Astrocyte (in vitro differentiated cells and primary cell): ENCODE results near the gene NME3. TPM values are rescaled to one million over a fixed set of nuclear protein-coding genes. Genes with fewer than 3 reads are reported as not detected.

Experiments used
- DNase-seq: peaks from one replicate; pipeline ENCODE4 v3.0.0-alpha.2; 2010; ENCODE audit warnings: low read depth
- FAIRE-seq: peaks from 2 replicates; lab custom pipeline; 2011; peaks lifted over from hg19 to GRCh38; lab: Jason Lieb, UNC
- H2AFZ ChIP-seq: 2 replicates; pipeline ENCODE4 v1.6.0; 2012; ENCODE audit warnings: low read depth, low read length, inconsistent platforms
- H3K27ac ChIP-seq: 2 replicates; pipeline ENCODE4 v1.5.1; 2011; ENCODE audit warnings: low read depth, low read length, inconsistent platforms
- H3K27me3 ChIP-seq: 2 replicates; pipeline ENCODE4 v1.6.0; 2011; ENCODE audit warnings: low read length, inconsistent platforms; ENCODE audit not compliant: insufficient read depth
- H3K36me3 ChIP-seq: 2 replicates; pipeline ENCODE4 v1.5.1; 2011; ENCODE audit warnings: low read length, inconsistent platforms; ENCODE audit not compliant: insufficient read depth
- H3K4me1 ChIP-seq: 2 replicates; pipeline ENCODE4 v1.5.1; 2011; ENCODE audit warnings: low read length, inconsistent platforms; ENCODE audit not compliant: insufficient read depth
- H3K4me2 ChIP-seq: 2 replicates; pipeline ENCODE4 v1.6.0; 2012; ENCODE audit warnings: low read length, inconsistent platforms
- H3K4me3 ChIP-seq: 2 replicates; pipeline ENCODE4 v1.5.1; 2011; ENCODE audit warnings: low read depth, mild to moderate bottlenecking, low read length, inconsistent platforms; ENCODE audit not compliant: insufficient read depth
- H3K79me2 ChIP-seq: 2 replicates; pipeline ENCODE4 v1.6.0; 2012; ENCODE audit warnings: mild to moderate bottlenecking, low read length, inconsistent platforms; ENCODE audit not compliant: insufficient read depth
- H3K9ac ChIP-seq: 2 replicates; pipeline ENCODE4 v1.6.0; 2012; ENCODE audit warnings: mild to moderate bottlenecking, low read length, inconsistent platforms
- H3K9me3 ChIP-seq: 2 replicates; pipeline ENCODE4 v1.5.1; 2012; ENCODE audit warnings: low read depth, mild to moderate bottlenecking, low read length, inconsistent platforms; ENCODE audit not compliant: insufficient read depth
- H4K20me1 ChIP-seq: 2 replicates; pipeline ENCODE4 v1.6.0; 2012; ENCODE audit warnings: low read length, inconsistent platforms; ENCODE audit not compliant: insufficient read depth
- H3K27ac Mint-ChIP-seq: one replicate; pipeline ENCODE4 v1.8.0; 2021; ENCODE audit warnings: mild to moderate bottlenecking, mixed read lengths; ENCODE audit not compliant: unreplicated experiment
- H3K27me3 Mint-ChIP-seq: one replicate; pipeline ENCODE4 v1.8.0; 2021; ENCODE audit warnings: low read depth, mixed read lengths; ENCODE audit not compliant: unreplicated experiment
- H3K36me3 Mint-ChIP-seq: one replicate; pipeline ENCODE4 v1.8.0; 2021; ENCODE audit warnings: low read depth, mixed read lengths; ENCODE audit not compliant: unreplicated experiment
- H3K4me1 Mint-ChIP-seq: one replicate; pipeline ENCODE4 v1.8.0; 2021; ENCODE audit warnings: low read depth, mixed read lengths; ENCODE audit not compliant: unreplicated experiment
- H3K4me3 Mint-ChIP-seq: one replicate; pipeline ENCODE4 v1.8.0; 2021; ENCODE audit warnings: mild to moderate bottlenecking, moderate library complexity, mixed read lengths; ENCODE audit not compliant: unreplicated experiment
- H3K9me3 Mint-ChIP-seq: one replicate; pipeline ENCODE4 v1.8.0; 2021; ENCODE audit warnings: mild to moderate bottlenecking, mixed read lengths; ENCODE audit not compliant: unreplicated experiment
- EZH2 ChIP-seq: IDR thresholded peaks from 2 replicates; pipeline ENCODE4 v1.6.1; 2012; ENCODE audit warnings: mild to moderate bottlenecking, low read length, inconsistent platforms; ENCODE audit not compliant: insufficient read depth
- total RNA-seq: library from RNA; stranded (reverse); gene quantifications from 2 replicates; pipeline ENCODE4 v1.2.1, GENCODE V29; 2021
- TF ChIP-seq, protein P1 (sequence below): IDR thresholded peaks from 2 replicates; pipeline ENCODE4 v1.5.1; 2011; ENCODE audit warnings: low read depth, mild to moderate bottlenecking, inconsistent platforms, low read length, moderate library complexity; ENCODE audit not compliant: insufficient read depth

NME3 gene
- total RNA-seq, 1 donor from 2014 or later: 36.3 TPM

DNA sequence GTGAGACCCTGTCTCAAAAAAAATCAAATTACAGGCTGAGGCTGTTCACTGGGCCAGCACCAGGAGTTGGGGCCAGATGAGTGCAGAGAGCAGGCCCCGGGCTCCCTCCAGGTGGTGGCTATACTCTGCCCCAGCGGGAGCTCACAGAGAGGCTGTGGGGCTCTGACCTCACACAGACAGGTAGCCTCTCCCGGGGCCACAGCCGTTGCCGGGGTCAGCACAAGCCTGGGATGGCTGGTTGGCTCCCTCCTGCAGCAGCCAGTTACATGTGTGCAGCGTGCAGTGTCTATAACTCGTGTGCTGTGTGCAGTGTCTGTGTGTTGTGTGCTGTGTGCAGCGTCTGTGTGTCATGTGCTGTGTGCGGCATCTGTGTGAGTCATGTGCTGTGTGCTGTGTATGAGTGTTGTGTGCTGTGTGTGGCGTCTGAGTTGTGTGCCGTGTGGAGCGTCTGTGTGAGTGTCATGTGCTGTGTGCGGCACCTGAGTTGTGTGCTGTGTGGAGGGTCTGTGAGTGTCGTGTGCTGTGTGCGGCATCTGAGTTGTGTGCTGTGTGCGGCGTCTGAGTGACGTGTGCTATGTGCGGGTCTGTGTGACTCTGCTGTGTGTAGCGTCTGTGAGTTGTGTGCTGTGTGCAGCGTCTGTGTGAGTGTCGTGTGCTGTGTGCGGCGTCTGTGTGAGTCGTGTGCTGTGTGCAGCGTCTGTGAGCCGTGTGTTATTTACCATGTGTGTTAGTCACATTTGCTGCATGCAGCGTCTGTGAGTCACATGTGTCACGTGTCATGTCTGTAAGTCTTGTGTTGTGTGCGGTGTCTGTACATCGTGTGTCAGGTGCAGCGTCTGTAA, 44.5 kb downstream of the NME3 start:
- Histone ChIP-seq H3K27me3 (no peaks in the 10 kb centered on the region), H4K20me1 (peaks cover 57% of the 10 kb centered on the region), H3K79me2 (peaks cover 44% of the 10 kb centered on the region), H3K9ac (no peak overlapping the region), H3K4me3 (no peak overlapping the region), H3K9me3 (no peaks in the 10 kb centered on the region), H3K4me2 (no peak overlapping the region), H3K4me1 (peaks cover 3% of the 10 kb centered on the region), H3K27ac (no peak overlapping the region), H2AFZ (no peak overlapping the region), H3K36me3 (peaks cover 7% of the 10 kb centered on the region)
- Mint-ChIP-seq H3K36me3 (peaks cover 4% of the 10 kb centered on the region), H3K27me3 (no peaks in the 10 kb centered on the region), H3K4me1 (peaks cover 10% of the 10 kb centered on the region), H3K27ac (no peak overlapping the region), H3K9me3 (peaks cover 2% of the 10 kb centered on the region), H3K4me3 (no peak overlapping the region)
- no peak for TF ChIP-seq EZH2
- TF ChIP-seq, protein P1, sequence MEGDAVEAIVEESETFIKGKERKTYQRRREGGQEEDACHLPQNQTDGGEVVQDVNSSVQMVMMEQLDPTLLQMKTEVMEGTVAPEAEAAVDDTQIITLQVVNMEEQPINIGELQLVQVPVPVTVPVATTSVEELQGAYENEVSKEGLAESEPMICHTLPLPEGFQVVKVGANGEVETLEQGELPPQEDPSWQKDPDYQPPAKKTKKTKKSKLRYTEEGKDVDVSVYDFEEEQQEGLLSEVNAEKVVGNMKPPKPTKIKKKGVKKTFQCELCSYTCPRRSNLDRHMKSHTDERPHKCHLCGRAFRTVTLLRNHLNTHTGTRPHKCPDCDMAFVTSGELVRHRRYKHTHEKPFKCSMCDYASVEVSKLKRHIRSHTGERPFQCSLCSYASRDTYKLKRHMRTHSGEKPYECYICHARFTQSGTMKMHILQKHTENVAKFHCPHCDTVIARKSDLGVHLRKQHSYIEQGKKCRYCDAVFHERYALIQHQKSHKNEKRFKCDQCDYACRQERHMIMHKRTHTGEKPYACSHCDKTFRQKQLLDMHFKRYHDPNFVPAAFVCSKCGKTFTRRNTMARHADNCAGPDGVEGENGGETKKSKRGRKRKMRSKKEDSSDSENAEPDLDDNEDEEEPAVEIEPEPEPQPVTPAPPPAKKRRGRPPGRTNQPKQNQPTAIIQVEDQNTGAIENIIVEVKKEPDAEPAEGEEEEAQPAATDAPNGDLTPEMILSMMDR: no peak
- FAIRE-seq (no peak), DNase-seq (no peak)

DNA sequence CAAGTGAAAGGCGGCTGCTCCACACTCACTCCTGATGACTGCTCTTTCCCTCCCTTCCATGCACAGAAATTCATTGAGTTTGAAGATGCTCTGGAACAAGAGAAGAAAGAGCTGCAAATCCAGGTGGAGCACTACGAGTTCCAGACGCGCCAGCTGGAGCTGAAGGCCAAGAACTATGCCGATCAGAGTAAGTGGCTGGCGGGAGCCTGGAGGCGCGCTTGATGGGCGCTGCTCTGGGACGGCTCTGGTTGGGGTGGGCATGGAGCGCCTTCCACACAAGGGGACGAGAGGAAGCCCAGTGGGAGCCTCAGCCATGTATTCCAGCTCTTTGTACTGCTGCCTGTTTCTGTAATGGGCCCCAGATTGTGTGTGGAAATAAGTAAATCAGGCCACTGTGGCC, 46.9 kb downstream of the NME3 start:
- Histone ChIP-seq H3K79me2 (peaks cover 60% of the 10 kb centered on the region), H2AFZ (no peak overlapping the region), H3K9ac (no peak overlapping the region), H3K4me3 (no peak overlapping the region), H3K4me1 (peaks cover 7% of the 10 kb centered on the region), H4K20me1 (peaks cover 63% of the 10 kb centered on the region), H3K9me3 (no peaks in the 10 kb centered on the region), H3K27me3 (no peaks in the 10 kb centered on the region), H3K36me3 (peaks cover 4% of the 10 kb centered on the region), H3K4me2 (no peak overlapping the region), H3K27ac (no peak overlapping the region)
- no peak overlapping the region for H3K27ac Mint-ChIP-seq
- DNase-seq (no peak), FAIRE-seq (no peak)
- H3K9me3 Mint-ChIP-seq: peaks cover 3% of the 10 kb centered on the region
- no peaks in the 10 kb centered on the region for H3K27me3 Mint-ChIP-seq
- peaks cover 6% of the 10 kb centered on the region for H3K36me3 Mint-ChIP-seq
- H3K4me1 Mint-ChIP-seq: peaks cover 11% of the 10 kb centered on the region
- TF ChIP-seq EZH2: no peak
- TF ChIP-seq, protein P1: no peak
- no peak overlapping the region for H3K4me3 Mint-ChIP-seq
